GM06990 (cell line): Measurements from ENCODE around the gene PTGR3.

Experiments used
- DNase-seq: peaks from one replicate; pipeline ENCODE4 v3.0.0-alpha.2; 2011; ENCODE audit not compliant: insufficient read length; ENCODE audit errors: extremely low read depth
- H3K27me3 ChIP-seq: replicated peaks from 2 replicates; pipeline ENCODE4 v1.6.0; 2011; ENCODE audit warnings: low read length; ENCODE audit not compliant: control insufficient read depth, insufficient read depth
- H3K36me3 ChIP-seq: 2 replicates; pipeline ENCODE4 v1.5.1; 2011; ENCODE audit warnings: low read length; ENCODE audit not compliant: control insufficient read depth, insufficient read depth
- H3K4me3 ChIP-seq: replicated peaks from 2 replicates; pipeline ENCODE4 v1.5.1; 2011; ENCODE audit warnings: low read depth, mild to moderate bottlenecking, control low read depth, low read length
- CTCF ChIP-seq: IDR thresholded peaks from 2 replicates; pipeline ENCODE4 v1.5.1; 2011; ENCODE audit warnings: low read length, control low read depth, mild to moderate bottlenecking, inconsistent platforms; ENCODE audit not compliant: insufficient read depth, poor library complexity, severe bottlenecking

PTGR3 gene, protein sequence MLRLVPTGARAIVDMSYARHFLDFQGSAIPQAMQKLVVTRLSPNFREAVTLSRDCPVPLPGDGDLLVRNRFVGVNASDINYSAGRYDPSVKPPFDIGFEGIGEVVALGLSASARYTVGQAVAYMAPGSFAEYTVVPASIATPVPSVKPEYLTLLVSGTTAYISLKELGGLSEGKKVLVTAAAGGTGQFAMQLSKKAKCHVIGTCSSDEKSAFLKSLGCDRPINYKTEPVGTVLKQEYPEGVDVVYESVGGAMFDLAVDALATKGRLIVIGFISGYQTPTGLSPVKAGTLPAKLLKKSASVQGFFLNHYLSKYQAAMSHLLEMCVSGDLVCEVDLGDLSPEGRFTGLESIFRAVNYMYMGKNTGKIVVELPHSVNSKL

DNA sequence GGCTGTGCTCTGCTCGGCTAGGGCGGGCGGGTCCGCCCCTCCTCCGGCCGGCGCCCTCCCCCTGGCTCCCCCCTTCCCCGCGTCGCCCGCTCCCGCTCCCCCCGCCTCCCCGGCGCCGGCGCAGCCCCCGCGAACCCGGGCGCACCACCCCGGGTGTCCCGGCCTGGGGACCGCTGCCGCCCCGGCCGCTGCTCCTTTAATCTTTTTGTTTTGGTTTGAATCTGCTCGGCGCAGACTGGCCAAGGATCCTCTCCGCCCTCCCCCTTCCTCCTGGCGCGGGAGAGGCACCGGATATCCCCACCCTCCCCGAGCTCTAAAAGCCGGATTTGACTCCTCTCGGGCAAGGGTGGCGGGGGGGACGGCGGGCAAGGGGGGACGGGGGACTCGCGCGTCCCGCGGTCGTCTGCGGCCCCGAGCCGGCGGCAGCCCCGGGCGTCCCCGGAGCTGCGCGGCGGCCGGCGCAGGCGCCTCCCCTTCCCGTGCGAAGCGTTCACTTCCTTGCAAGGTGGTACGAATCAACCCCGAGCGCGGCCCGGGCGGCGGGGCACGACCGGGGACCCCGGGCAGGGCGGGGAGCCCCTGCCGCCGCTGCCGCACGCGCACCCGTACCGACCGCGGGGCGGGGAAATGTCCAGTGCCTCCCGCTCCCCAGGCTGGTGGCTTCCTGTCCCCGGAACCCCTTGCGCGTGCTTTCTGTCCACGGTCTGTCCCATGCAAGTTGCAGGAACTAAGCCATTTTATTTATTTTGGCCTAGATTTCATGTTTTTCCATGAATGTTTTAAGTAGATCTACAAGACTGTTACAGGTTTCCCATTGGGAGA lies at the start of gene PTGR3:
Gene PTGR3, minus strand, starts transcription at position 11 of the 822 bp plus-strand sequence. CDS start 81 bp downstream, outside the sequence.
- peak within 1 kb of the TSS; percentile 84 for H3K4me3 ChIP-seq
- H3K27me3 ChIP-seq, result no peaks in the 10 kb centered on the region
- H3K36me3 ChIP-seq, result no peaks in the 10 kb centered on the region; the same call in 1 of the 2 replicates
- DNase-seq, result peak; percentile 90
- no peak for TF ChIP-seq CTCF

DNA sequence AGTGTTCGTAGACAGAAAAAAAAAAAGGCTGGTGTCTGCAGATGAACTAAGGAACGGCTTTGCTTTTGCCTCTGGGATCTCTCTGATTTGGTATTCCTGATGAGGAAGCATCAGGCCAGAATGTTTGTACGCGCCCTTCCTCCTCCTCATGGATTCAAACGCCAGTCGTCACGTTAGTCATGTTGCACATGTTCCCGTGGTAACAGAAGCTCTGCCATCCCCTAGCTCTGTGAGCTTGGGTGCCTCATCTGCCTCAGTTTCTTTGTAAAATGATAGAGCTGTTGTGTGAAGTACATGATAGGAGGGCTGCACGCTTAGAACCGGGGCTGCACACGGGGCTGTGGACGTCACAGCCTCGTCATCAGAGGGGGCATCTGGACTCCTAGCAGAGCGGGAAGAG lies 48.7 kb upstream of the PTGR3 start:
- no peaks in the 10 kb centered on the region for H3K27me3 ChIP-seq
- H3K36me3 ChIP-seq, result no peaks in the 10 kb centered on the region
- TF ChIP-seq CTCF, result no peak
- no peak for DNase-seq
- H3K4me3 ChIP-seq, result no peak overlapping the region

DNA sequence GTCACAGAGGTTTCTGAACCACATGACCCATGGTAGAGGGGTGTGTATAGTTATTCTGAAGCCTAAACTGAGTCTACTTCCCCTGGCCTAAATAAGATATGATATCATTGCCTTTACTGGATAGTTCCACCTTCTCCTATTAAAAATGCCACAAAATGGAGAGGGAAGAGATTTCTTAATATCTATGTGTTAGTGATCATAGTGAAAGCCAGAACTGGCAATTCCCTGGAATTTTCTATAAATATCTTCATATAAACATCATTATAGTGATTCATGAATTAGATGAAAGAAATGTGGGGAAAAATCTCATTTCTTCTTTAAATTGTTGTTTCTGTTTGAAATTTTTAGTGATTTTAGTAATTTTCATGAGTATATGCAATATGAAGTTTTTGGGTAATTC lies 47.4 kb upstream of the PTGR3 start:
- Histone ChIP-seq H3K36me3 (no peaks in the 10 kb centered on the region), H3K27me3 (no peaks in the 10 kb centered on the region), H3K4me3 (no peak overlapping the region)
- DNase-seq, result no peak
- TF ChIP-seq CTCF, result no peak

DNA sequence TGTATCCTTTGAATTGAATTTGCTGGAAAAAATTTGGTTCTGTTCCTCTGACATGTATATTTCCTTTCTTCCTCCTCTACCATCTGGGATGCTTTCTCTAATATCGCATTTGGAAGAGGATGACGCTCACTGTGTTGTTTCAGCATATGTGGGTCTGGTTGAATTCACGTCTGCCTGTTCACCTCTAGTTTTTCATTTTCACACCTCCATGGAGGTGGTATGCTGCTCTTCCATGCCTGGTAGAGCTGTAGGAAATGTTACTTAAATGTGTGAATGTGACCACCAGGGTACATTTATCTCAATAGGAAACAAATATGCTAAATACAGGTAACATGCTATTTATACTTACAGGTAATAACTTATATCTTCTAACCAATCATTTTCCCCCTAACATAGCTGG lies 46.2 kb upstream of the PTGR3 start:
- Histone ChIP-seq H3K27me3 (no peaks in the 10 kb centered on the region), H3K36me3 (no peaks in the 10 kb centered on the region), H3K4me3 (no peak overlapping the region)
- no peak for DNase-seq
- no peak for TF ChIP-seq CTCF

- Histone ChIP-seq H3K36me3 (no peaks in the 10 kb centered on the region), H3K4me3 (no peak overlapping the region), H3K27me3 (no peaks in the 10 kb centered on the region)
- no peak for DNase-seq
- TF ChIP-seq CTCF, result no peak
Measured at GRCh38 chr18:75253784-75254183, 44.8 kb upstream of the PTGR3 start.
